Naive thymus-derived CD8-positive, alpha-beta T cell (primary cell): ENCODE data around the gene RICTOR. TPM values are rescaled to one million over a fixed set of nuclear protein-coding genes. Genes with fewer than 3 reads are reported as not detected.
"Not testable (repeated sequence)": the region's sequence is repeated elsewhere in the genome, so short reads cannot be mapped to it uniquely, and the experiment has no call there.

Experiments
- ATAC-seq, 2 donors: fragments of 150-1000 bp; cut with Tn5 transposase in 1 of 2; sonication (Bioruptor Pico), chemical (Tn5 transposase) in 1 of 2; 1 replicate in 1 of 2; 2 replicates in 1 of 2; pipeline ENCODE4 v1.10.0; 2021; ENCODE audit warnings: mild to moderate bottlenecking in 2 of 2, moderate library complexity in 2 of 2
- POLR2A ChIA-PET: fragments of 350-600 bp; sonication (Branson Sonifier 250); formaldehyde crosslinking; loops from one replicate; lab custom pipeline; 2021; ENCODE audit warnings: antibody characterized with exemption; lab: Charles Lee
- DNase-seq, 10 donors: peaks; one replicate each; pipeline versions ENCODE4 v3.0.0 to v3.0.0-alpha.2; 2020 to 2022
- H3K27ac Mint-ChIP-seq, 10 donors: one replicate each; pipeline ENCODE4 v1.8.0; 2020 to 2022; ENCODE audit warnings: mild to moderate bottlenecking in 10 of 10, mixed read lengths in 10 of 10, moderate library complexity in 4 of 10, inconsistent platforms in 1 of 10
- H3K27me3 Mint-ChIP-seq, 5 donors: one replicate each; pipeline ENCODE4 v1.8.0; 2021 to 2022; ENCODE audit warnings: mixed read lengths in 5 of 5
- H3K36me3 Mint-ChIP-seq, 3 donors: one replicate each; pipeline ENCODE4 v1.8.0; 2020 to 2022; ENCODE audit warnings: mixed read lengths in 3 of 3, mild to moderate bottlenecking in 2 of 3, inconsistent platforms in 1 of 3
- H3K4me1 Mint-ChIP-seq, 4 donors: one replicate each; pipeline ENCODE4 v1.8.0; 2021 to 2022; ENCODE audit warnings: mixed read lengths in 4 of 4
- H3K4me3 Mint-ChIP-seq, 10 donors: one replicate each; pipeline ENCODE4 v1.8.0; 2020 to 2022; ENCODE audit warnings: mild to moderate bottlenecking in 10 of 10, mixed read lengths in 10 of 10, moderate library complexity in 6 of 10, inconsistent platforms in 1 of 10
- H3K9me3 Mint-ChIP-seq, 9 donors: one replicate each; pipeline ENCODE4 v1.8.0; 2020 to 2022; ENCODE audit warnings: mixed read lengths in 9 of 9, mild to moderate bottlenecking in 3 of 9, inconsistent platforms in 1 of 9, moderate library complexity in 1 of 9
- polyA plus RNA-seq, 3 donors: library from polyadenylated mRNA; unstranded; fragments of 300-500 nt; fragmentation: Illumina TruSeq; gene quantifications; one replicate each; pipeline ENCODE4 v1.2.3, GENCODE V29; 2021
- total RNA-seq, 8 experiments: library from RNA in 2 of 8; stranded (reverse) in 2 of 8; gene quantifications; one replicate each; pipeline ENCODE4 v1.2.3 and lab custom pipeline; 2021 to 2026

RICTOR gene
- total and polyA plus RNA-seq, 5 experiments from 2014 or later, result 9.1 to 102 (median 14.7) TPM

- Mint-ChIP-seq H3K4me1 (peaks cover 27 to 73% (median 64%) of the 10 kb centered on the region in 4 donors), H3K4me3 (no peak overlapping the region), H3K27ac (peak overlapping the region in 3 of 10 donors; percentile 14 to 49 (median 15)), H3K36me3 (peaks cover 0 to 59% (median 30%) of the 10 kb centered on the region in 3 donors), H3K9me3 (no peaks in the 10 kb centered on the region), H3K27me3 (no peaks in the 10 kb centered on the region)
- no peak for DNase-seq
- ATAC-seq, result no peak
- POLR2A ChIA-PET, result no interaction called here
Observed at GRCh38 chr5:39019254-39019653, 54.9 kb downstream of the RICTOR start.

- Mint-ChIP-seq H3K4me1 (peaks cover 19 to 55% (median 47%) of the 10 kb centered on the region in 4 donors), H3K27me3 (no peaks in the 10 kb centered on the region), H3K27ac (peak overlapping the region in 1 of 10 donors; percentile 63), H3K4me3 (no peak overlapping the region), H3K36me3 (peaks cover 3 to 66% (median 42%) of the 10 kb centered on the region in 3 donors), H3K9me3 (peaks cover 0 to 5% (median 0%) of the 10 kb centered on the region in 9 donors)
- DNase-seq, result no peak
- POLR2A ChIA-PET, result no interaction called here
- ATAC-seq, result no peak
Observed at GRCh38 chr5:39017504-39017903, 56.7 kb downstream of the RICTOR start.

- POLR2A ChIA-PET, result no interaction called here
- Mint-ChIP-seq H3K4me3 (peak overlapping the region in 3 of 10 donors; percentile 6 to 58 (median 37)), H3K36me3 (peaks cover 11 to 71% (median 49%) of the 10 kb centered on the region in 3 donors), H3K27me3 (no peaks in the 10 kb centered on the region), H3K9me3 (peaks cover 0 to 11% (median 4%) of the 10 kb centered on the region in 9 donors), H3K4me1 (peaks cover 14 to 49% (median 41%) of the 10 kb centered on the region in 4 donors), H3K27ac (peak overlapping the region in 7 of 10 donors; percentile 0 to 84 (median 60))
- DNase-seq, result no peak
- no peak for ATAC-seq
Observed at GRCh38 chr5:39016587-39017275, 57.5 kb downstream of the RICTOR start.

- Mint-ChIP-seq H3K27me3 (no peaks in the 10 kb centered on the region), H3K4me1 (peaks cover 12 to 43% (median 34%) of the 10 kb centered on the region in 4 donors), H3K9me3 (peaks cover 0 to 18% (median 7%) of the 10 kb centered on the region in 9 donors), H3K36me3 (peaks cover 16 to 72% (median 54%) of the 10 kb centered on the region in 3 donors), H3K27ac (peak overlapping the region; percentile 0 to 84 (median 46)), H3K4me3 (peak overlapping the region in 4 of 10 donors; percentile 6 to 58 (median 22))
- POLR2A ChIA-PET, result no interaction called here
- DNase-seq (no peak), ATAC-seq (no peak)
Observed at GRCh38 chr5:39015743-39016586, 58.2 kb downstream of the RICTOR start.

GRCh38 chr5:39014561-39014960 is 59.6 kb downstream of the RICTOR start:
- no peak for ATAC-seq
- POLR2A ChIA-PET, result no interaction called here
- Mint-ChIP-seq H3K27ac (no peak overlapping the region), H3K9me3 (peaks cover 0 to 25% (median 11%) of the 10 kb centered on the region in 9 donors), H3K27me3 (no peaks in the 10 kb centered on the region), H3K4me1 (peaks cover 19 to 39% (median 36%) of the 10 kb centered on the region in 4 donors), H3K36me3 (peaks cover 16 to 71% (median 55%) of the 10 kb centered on the region in 3 donors), H3K4me3 (no peak overlapping the region)
- no peak for DNase-seq

GRCh38 chr5:39013938-39014337 is 60.3 kb downstream of the RICTOR start:
- peaks cover 16 to 67% (median 48%) of the 10 kb centered on the region in 3 donors for H3K36me3 Mint-ChIP-seq
- POLR2A ChIA-PET, result no interaction called here
- peaks cover 0 to 25% (median 11%) of the 10 kb centered on the region in 9 donors for H3K9me3 Mint-ChIP-seq
- H3K4me1 Mint-ChIP-seq, result peaks cover 19 to 38% (median 31%) of the 10 kb centered on the region in 4 donors
- ATAC-seq (no peak), DNase-seq (no peak)
- no peak overlapping the region for H3K27ac Mint-ChIP-seq
- H3K27me3 Mint-ChIP-seq, result no peaks in the 10 kb centered on the region
- no peak overlapping the region for H3K4me3 Mint-ChIP-seq

- ATAC-seq, H3K4me3 Mint-ChIP-seq, H3K27me3 Mint-ChIP-seq, DNase-seq: not testable (repeated sequence)
- Mint-ChIP-seq H3K36me3 (peaks cover 16 to 46% (median 38%) of the 10 kb centered on the region in 3 donors), H3K4me1 (peaks cover 10 to 20% (median 18%) of the 10 kb centered on the region in 4 donors), H3K9me3 (peaks cover 0 to 25% (median 11%) of the 10 kb centered on the region in 9 donors), H3K27ac (peak overlapping the region in 2 of 10 donors; percentile 22 to 33)
- POLR2A ChIA-PET, result interaction anchor here (0.7 to 0.8 kb wide), 2 partner anchors 17 to 61 kb away, joined by 4 to 5 read pairs; no protein-coding TSS in a partner anchor
Observed at GRCh38 chr5:39010958-39011357, 63.2 kb downstream of the RICTOR start.

- H3K4me1 Mint-ChIP-seq, result peaks cover 12 to 25% (median 22%) of the 10 kb centered on the region in 4 donors
- DNase-seq (no peak), ATAC-seq (no peak)
- H3K36me3 Mint-ChIP-seq, result peaks cover 16 to 47% (median 38%) of the 10 kb centered on the region in 3 donors
- no peaks in the 10 kb centered on the region for H3K27me3 Mint-ChIP-seq
- peak overlapping the region in 6 of 10 donors; percentile 5 to 63 (median 27) for H3K27ac Mint-ChIP-seq
- H3K9me3 Mint-ChIP-seq, result peaks cover 0 to 25% (median 11%) of the 10 kb centered on the region in 9 donors
- H3K4me3 Mint-ChIP-seq, result no peak overlapping the region
- POLR2A ChIA-PET, result no interaction called here
Observed at GRCh38 chr5:39009981-39010380, 64.2 kb downstream of the RICTOR start.

- peaks cover 0 to 25% (median 11%) of the 10 kb centered on the region in 9 donors for H3K9me3 Mint-ChIP-seq
- POLR2A ChIA-PET, result no interaction called here
- no peak for DNase-seq
- no peak overlapping the region for H3K4me3 Mint-ChIP-seq
- peak overlapping the region in 1 of 10 donors; percentile 3 for H3K27ac Mint-ChIP-seq
- ATAC-seq, result no peak
- H3K27me3 Mint-ChIP-seq, result no peaks in the 10 kb centered on the region
- H3K36me3 Mint-ChIP-seq, result peaks cover 16 to 48% (median 35%) of the 10 kb centered on the region in 3 donors
- peaks cover 13 to 26% (median 23%) of the 10 kb centered on the region in 4 donors for H3K4me1 Mint-ChIP-seq
Observed at GRCh38 chr5:39009280-39009679, 64.9 kb downstream of the RICTOR start.

- H3K9me3 Mint-ChIP-seq, result peaks cover 0 to 13% (median 1%) of the 10 kb centered on the region in 9 donors
- POLR2A ChIA-PET, result no interaction called here
- ATAC-seq (no peak), DNase-seq (no peak)
- peaks cover 15 to 38% (median 37%) of the 10 kb centered on the region in 4 donors for H3K4me1 Mint-ChIP-seq
- H3K36me3 Mint-ChIP-seq, result peaks cover 5 to 52% (median 18%) of the 10 kb centered on the region in 3 donors
- H3K4me3 Mint-ChIP-seq, result no peak overlapping the region
- H3K27ac Mint-ChIP-seq, result no peak overlapping the region
- H3K27me3 Mint-ChIP-seq, result no peaks in the 10 kb centered on the region
Observed at GRCh38 chr5:39006650-39007049, 67.5 kb downstream of the RICTOR start.

GRCh38 chr5:39005566-39006232 is 68.5 kb downstream of the RICTOR start:
- H3K9me3 Mint-ChIP-seq, result peaks cover 0 to 9% (median 0%) of the 10 kb centered on the region in 9 donors
- peaks cover 0 to 52% (median 9%) of the 10 kb centered on the region in 3 donors for H3K36me3 Mint-ChIP-seq
- H3K27me3 Mint-ChIP-seq, result no peaks in the 10 kb centered on the region
- DNase-seq, result peak in 4 of 10 donors; percentile 11 to 47 (median 22)
- peak overlapping the region; percentile 2 to 78 (median 58) for H3K27ac Mint-ChIP-seq
- ATAC-seq, result peak; percentile 72
- H3K4me3 Mint-ChIP-seq, result no peak overlapping the region
- POLR2A ChIA-PET, result no interaction called here
- H3K4me1 Mint-ChIP-seq, result peaks cover 22 to 48% (median 45%) of the 10 kb centered on the region in 4 donors

GRCh38 chr5:39001683-39002082 is 72.5 kb downstream of the RICTOR start:
- Mint-ChIP-seq H3K36me3 (peaks cover 11 to 63% (median 19%) of the 10 kb centered on the region in 3 donors), H3K27ac (peak overlapping the region in 6 of 10 donors; percentile 1 to 66 (median 28)), H3K27me3 (no peaks in the 10 kb centered on the region), H3K4me1 (peaks cover 18 to 64% (median 54%) of the 10 kb centered on the region in 4 donors), H3K4me3 (no peak overlapping the region), H3K9me3 (peaks cover 0 to 2% (median 0%) of the 10 kb centered on the region in 9 donors)
- POLR2A ChIA-PET, result no interaction called here
- ATAC-seq (no peak), DNase-seq (no peak)
